GM12874 (cell line): Measurements from ENCODE around the gene PAEP.

Experiments
- CTCF ChIP-seq: IDR thresholded peaks from 2 replicates; pipeline ENCODE4 v1.5.1; 2011; ENCODE audit warnings: low read depth, mild to moderate bottlenecking, control low read depth, low read length, moderate library complexity; ENCODE audit not compliant: insufficient read depth

The PAEP gene

GRCh38 chr9:135582966-135583687 lies 21.6 kb downstream of the PAEP start:
- no peak for TF ChIP-seq CTCF

- no peak for TF ChIP-seq CTCF
Measured at GRCh38 chr9:135583688-135584011, 22.1 kb downstream of the PAEP start.

- no peak for TF ChIP-seq CTCF
Measured at GRCh38 chr9:135584371-135584770, 22.8 kb downstream of the PAEP start.

GRCh38 chr9:135584934-135585333 lies 23.4 kb downstream of the PAEP start:
- TF ChIP-seq CTCF: no peak

GRCh38 chr9:135586601-135587109 lies 25.1 kb downstream of the PAEP start:
- no peak for TF ChIP-seq CTCF

- no peak for TF ChIP-seq CTCF
Measured at GRCh38 chr9:135587658-135588057, 26.1 kb downstream of the PAEP start.

GRCh38 chr9:135588371-135588770 lies 26.8 kb downstream of the PAEP start:
- TF ChIP-seq CTCF: no peak
